ENCODE results near the gene POLR1A. TPM values are rescaled to one million over a fixed set of nuclear protein-coding genes. Genes with fewer than 3 reads are reported as not detected.

POLR1A gene
- total and polyA plus RNA-seq, 2 donors (not counting 3 experiments of a cell fraction or from before 2014, with no cell fraction given) = 7.6 to 40.7 TPM

- TF ChIP-seq MYC (IDR thresholded peaks at IDR 0.05; ENCODE audit: low read depth, low read length) (no peak), FOS (IDR thresholded peaks at IDR 0.05; ENCODE audit: borderline replicate concordance, insufficient read depth, low read length) (no peak)
- ChIA-PET POLR2A (no interaction called here), CTCF (interaction anchor here (0.8 kb wide), 1 partner anchor 8 kb away, joined by 4 read pairs; no protein-coding TSS in a partner anchor)
- FAIRE-seq = no peak
- Histone ChIP-seq H3K27me3 (ENCODE audit: control insufficient read depth in 2 of 2, insufficient read depth in 2 of 2, low read length in 2 of 2) (no peaks in the 10 kb centered on the region), H3K9ac (replicated peaks; ENCODE audit: extremely low read depth, insufficient read depth, low read length) (no peak overlapping the region), H3K9me3 (replicated peaks; ENCODE audit: control insufficient read depth, insufficient read depth, low read length) (no peaks in the 10 kb centered on the region), H3K4me2 (ENCODE audit: insufficient read depth, low read length) (no peak overlapping the region), H3K4me1 (ENCODE audit: control insufficient read depth, extremely low read depth, insufficient read depth, low read length) (no peaks in the 10 kb centered on the region), H3K79me2 (ENCODE audit: control insufficient read depth, insufficient read depth, low read length) (no peaks in the 10 kb centered on the region), H2AFZ (ENCODE audit: low read depth, low read length) (no peak overlapping the region), H3K27ac (ENCODE audit: insufficient read depth, low read depth, low read length) (no peak overlapping the region), H3K36me3 (ENCODE audit: control insufficient read depth in 2 of 2, extremely low read depth in 1 of 2, insufficient read depth in 2 of 2, low read length in 2 of 2) (peaks cover 44 to 55% of the 10 kb centered on the region in 2 experiments), H4K20me1 (replicated peaks; ENCODE audit: control insufficient read depth, extremely low read depth, insufficient read depth, low read length) (no peaks in the 10 kb centered on the region), H3K4me3 (replicated peaks in 1 of 3; ENCODE audit: insufficient read depth in 1 of 3, low read depth in 1 of 3, low read length in 3 of 3) (no peak overlapping the region), H3K9me1 (replicated peaks; ENCODE audit: control insufficient read depth, extremely low read depth, insufficient read depth, low read length) (no peaks in the 10 kb centered on the region)
- intact Hi-C loops (cut with micrococcal nuclease) (no loop called here), dilution Hi-C loops (cut with MboI; ENCODE audit: extremely low pct_ligation_motif_present, low sequenced_read_pairs) (no loop called here)
- no TSS peak for BruUV-seq (replicated peaks)
- no peak for DNase-seq (ENCODE audit: low read depth, low spot score)
Measured at GRCh38 chr2:86134709-86135108, 29.0 kb upstream of the POLR1A start.

- H4K20me1 ChIP-seq (replicated peaks; ENCODE audit: control insufficient read depth, extremely low read depth, insufficient read depth, low read length) = no peaks in the 10 kb centered on the region
- DNase-seq (ENCODE audit: low read depth, low spot score) (no peak), FAIRE-seq (no peak)
- H3K79me2 ChIP-seq (ENCODE audit: control insufficient read depth, insufficient read depth, low read length) = no peaks in the 10 kb centered on the region
- H3K9ac ChIP-seq (replicated peaks; ENCODE audit: extremely low read depth, insufficient read depth, low read length) = no peak overlapping the region
- H3K36me3 ChIP-seq (ENCODE audit: control insufficient read depth in 2 of 2, extremely low read depth in 1 of 2, insufficient read depth in 2 of 2, low read length in 2 of 2) = peaks cover 33 to 55% of the 10 kb centered on the region in 2 experiments
- ChIA-PET POLR2A (no interaction called here), CTCF (no interaction called here)
- H3K9me1 ChIP-seq (replicated peaks; ENCODE audit: control insufficient read depth, extremely low read depth, insufficient read depth, low read length) = no peaks in the 10 kb centered on the region
- H3K4me3 ChIP-seq (replicated peaks in 1 of 3; ENCODE audit: insufficient read depth in 1 of 3, low read depth in 1 of 3, low read length in 3 of 3) = no peak overlapping the region
- no peaks in the 10 kb centered on the region for H3K27me3 ChIP-seq (ENCODE audit: control insufficient read depth in 2 of 2, insufficient read depth in 2 of 2, low read length in 2 of 2)
- peaks cover 3% of the 10 kb centered on the region for H3K4me1 ChIP-seq (ENCODE audit: control insufficient read depth, extremely low read depth, insufficient read depth, low read length)
- intact Hi-C loops (cut with micrococcal nuclease) = loop anchor here (5.0 to 10.0 kb wide), 2 partner anchors 48 to 480 kb away; no protein-coding TSS in a partner anchor
- dilution Hi-C loops (cut with MboI; ENCODE audit: extremely low pct_ligation_motif_present, low sequenced_read_pairs) = no loop called here
- no TSS peak for BruUV-seq (replicated peaks)
- no peak for TF ChIP-seq POLR2A (IDR thresholded peaks at IDR 0.05; ENCODE audit: low read depth, low read length)
- H3K27ac ChIP-seq (ENCODE audit: insufficient read depth, low read depth, low read length) = no peak overlapping the region
- no peak overlapping the region for H2AFZ ChIP-seq (ENCODE audit: low read depth, low read length)
- H3K4me2 ChIP-seq (ENCODE audit: insufficient read depth, low read length) = no peak overlapping the region
- no peaks in the 10 kb centered on the region for H3K9me3 ChIP-seq (replicated peaks; ENCODE audit: control insufficient read depth, insufficient read depth, low read length)
Measured at GRCh38 chr2:86124683-86125082, 19.0 kb upstream of the POLR1A start.

Measured in endothelial cell of umbilical vein (primary cell).